Stimulated activated CD8-positive, alpha-beta memory T cell treated with anti-CD3 and anti-CD28 coated beads, Interleukin-7, amount 100 ng/mL, for 4 hours (primary cell): ENCODE results near the gene PCMT1.
"Not testable (repeated sequence)": the region's sequence is repeated elsewhere in the genome, so short reads cannot be mapped to it uniquely, and the experiment has no call there.

ENCODE experiments used
- DNase-seq, 2 donors: peaks; one replicate each; pipeline ENCODE4 v3.0.0-alpha.2; 2020; ENCODE audit warnings: low read depth in 2 of 2

Gene PCMT1

GRCh38 chr6:149820506-149820905 is 71.0 kb downstream of the PCMT1 start:
- no peak for DNase-seq

- no peak for DNase-seq
These were observed 72.0 kb downstream of the PCMT1 start for GRCh38 chr6:149821492-149821891.

GRCh38 chr6:149823013-149823412 is 73.5 kb downstream of the PCMT1 start:
- no peak for DNase-seq

- DNase-seq: no peak
These were observed 75.8 kb downstream of the PCMT1 start for GRCh38 chr6:149825292-149825691.

- no peak for DNase-seq
These were observed 81.3 kb downstream of the PCMT1 start for GRCh38 chr6:149830731-149831307.

DNA sequence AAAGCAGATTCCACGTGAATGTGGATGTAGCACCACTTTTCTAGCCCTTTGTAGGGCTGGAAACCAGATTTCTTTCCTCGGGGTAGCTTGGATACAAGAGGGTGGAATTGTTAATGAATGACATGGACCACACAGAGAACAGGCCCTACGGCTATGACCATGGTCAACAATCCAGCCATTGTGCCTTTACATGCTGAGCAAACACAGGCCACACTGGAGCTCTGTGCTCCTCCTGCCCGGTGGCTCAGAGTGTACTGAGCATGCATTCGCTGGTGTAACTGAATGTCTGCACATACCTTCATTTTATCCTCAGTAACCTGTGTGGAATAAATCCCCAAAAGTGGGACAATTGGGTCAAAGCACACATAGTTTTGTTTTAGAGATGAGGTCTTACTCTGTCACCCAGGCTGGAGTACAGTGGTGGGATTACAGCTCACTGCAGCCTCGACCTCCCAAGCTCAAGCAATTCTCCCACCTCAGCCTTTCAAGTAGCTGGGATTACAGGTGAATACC is 81.8 kb downstream of the PCMT1 start:
- DNase-seq: no peak

DNA sequence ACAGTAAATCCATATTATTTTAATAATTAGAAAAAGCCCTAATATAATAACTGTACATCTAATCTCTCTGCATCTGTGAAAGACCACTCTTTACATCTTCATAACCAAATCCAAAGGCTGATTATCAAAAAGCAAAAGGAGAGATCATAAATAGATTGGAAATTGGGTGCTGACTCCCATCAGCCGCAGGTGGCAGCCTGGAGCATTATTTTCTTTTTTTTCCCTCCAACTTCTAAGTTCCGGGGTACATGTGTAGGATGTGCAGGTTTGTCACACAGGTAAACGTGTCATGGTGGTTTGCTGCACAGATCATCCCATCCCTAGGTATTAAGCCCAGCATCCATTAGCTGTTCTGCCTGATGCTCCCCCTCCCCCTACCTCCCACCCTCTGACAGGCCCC is 84.1 kb downstream of the PCMT1 start:
- no peak for DNase-seq

- DNase-seq: peak; percentile 32 to 60
These were observed 85.3 kb downstream of the PCMT1 start for GRCh38 chr6:149834513-149835481.

GRCh38 chr6:149840345-149841075 is 91.0 kb downstream of the PCMT1 start:
- peak in 1 of 2 donors; percentile 6 for DNase-seq

DNA sequence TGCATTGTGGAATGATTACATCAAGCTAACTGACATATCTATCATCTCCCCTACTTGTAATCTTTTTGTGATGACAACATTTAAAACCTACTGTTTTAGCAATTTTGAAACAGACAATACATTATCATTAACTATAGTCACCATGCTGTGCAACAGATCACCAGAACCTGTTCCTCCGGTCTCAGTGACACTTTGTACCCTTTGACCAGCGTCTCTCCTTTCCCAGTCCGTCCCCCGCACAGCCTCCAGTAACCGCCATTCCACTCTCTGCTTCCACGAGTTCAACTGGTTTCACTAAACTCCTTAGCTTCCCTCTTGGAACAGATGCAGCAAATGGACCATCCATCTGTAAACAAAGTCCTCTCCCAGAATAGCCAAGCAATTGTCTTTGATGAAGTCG is 92.8 kb downstream of the PCMT1 start:
- no peak for DNase-seq

DNA sequence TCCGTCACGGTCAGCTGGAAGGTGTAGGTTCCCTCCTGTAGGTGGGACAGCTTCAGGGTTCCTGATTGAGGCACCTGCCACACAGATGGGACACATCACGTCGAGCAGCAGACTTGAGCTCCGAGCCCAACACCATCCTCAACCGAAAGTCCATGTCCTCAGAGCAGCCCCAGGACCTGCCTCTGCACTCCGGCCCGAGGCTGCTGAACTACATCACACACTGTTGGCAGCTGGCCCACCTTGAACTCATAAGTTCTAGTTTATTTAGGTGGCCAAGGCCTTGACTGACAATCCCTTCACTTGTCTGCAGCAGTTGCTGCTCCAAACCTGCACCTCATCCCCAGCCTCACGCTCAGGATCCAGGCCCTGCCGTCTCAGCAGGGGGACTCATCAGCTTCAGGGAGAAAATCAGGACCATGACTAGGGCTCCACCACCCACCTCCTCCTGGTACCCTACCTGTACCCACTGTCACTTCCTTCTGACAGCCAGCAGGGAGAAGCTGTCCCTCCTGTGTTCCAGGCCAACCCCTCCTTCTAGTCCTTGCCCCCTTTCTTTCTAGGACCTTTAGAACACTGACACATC is 93.6 kb downstream of the PCMT1 start:
- DNase-seq: no peak

DNA sequence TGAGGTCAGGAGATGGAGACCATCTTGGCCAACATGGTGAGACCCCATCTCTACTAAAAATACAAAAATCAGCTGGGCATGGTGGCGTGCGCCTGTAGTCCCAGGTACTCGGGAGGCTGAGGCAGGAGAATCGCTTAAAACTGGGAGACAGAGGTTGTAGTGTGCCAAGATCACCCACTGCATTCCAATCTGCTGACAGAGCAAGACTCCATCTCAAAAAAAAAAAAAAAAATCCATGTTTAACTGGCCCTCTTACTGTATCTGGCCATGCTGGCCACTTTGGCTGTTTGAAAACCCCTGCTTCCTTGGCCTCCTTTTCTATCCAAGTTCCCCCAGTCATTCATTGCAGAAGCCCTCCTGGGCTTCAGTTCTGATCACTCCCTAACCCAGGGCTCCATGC is 94.5 kb downstream of the PCMT1 start:
- DNase-seq: not testable (repeated sequence)

- DNase-seq: no peak
These were observed 94.9 kb downstream of the PCMT1 start for GRCh38 chr6:149844480-149844879.

GRCh38 chr6:149845549-149845948 is 96.0 kb downstream of the PCMT1 start:
- DNase-seq: no peak

DNA sequence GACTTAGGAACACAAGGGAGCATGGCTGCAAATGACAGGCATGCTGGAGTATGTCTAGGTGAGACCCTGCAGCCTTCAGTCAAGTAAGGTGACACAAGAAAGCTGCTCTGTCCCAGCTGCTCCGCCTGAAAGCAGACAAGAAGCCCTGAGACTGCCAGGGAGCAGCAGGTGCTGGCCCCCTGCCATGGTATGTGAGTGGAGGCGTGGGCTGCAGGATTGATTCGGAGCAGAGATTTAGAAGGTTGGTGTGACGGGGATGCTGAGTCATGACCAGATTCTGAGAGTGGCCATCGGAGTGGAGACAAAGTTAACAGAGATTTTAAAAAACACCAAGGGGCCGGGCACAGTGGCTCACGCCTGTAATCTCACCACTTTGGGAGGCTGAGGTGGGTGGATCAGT is 96.8 kb downstream of the PCMT1 start:
- no peak for DNase-seq

DNA sequence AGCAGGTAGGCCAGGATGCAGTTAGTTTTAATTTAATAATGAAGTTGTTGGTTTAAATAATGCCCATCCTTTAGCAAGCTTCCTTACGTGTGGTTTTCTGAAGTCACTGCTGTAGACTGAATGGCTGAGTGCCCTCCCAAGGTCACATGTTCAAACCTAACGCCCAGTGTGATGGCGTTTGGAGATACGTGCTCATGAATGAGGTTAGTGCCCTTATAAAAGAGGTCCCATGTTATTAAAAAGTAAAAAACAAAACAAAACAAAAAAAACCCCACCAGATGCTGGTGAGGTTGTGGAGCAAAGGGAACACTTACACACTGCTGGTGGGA is 98.4 kb downstream of the PCMT1 start:
- DNase-seq: no peak

GRCh38 chr6:149848343-149848742 is 98.8 kb downstream of the PCMT1 start:
- not testable (repeated sequence) for DNase-seq

DNA sequence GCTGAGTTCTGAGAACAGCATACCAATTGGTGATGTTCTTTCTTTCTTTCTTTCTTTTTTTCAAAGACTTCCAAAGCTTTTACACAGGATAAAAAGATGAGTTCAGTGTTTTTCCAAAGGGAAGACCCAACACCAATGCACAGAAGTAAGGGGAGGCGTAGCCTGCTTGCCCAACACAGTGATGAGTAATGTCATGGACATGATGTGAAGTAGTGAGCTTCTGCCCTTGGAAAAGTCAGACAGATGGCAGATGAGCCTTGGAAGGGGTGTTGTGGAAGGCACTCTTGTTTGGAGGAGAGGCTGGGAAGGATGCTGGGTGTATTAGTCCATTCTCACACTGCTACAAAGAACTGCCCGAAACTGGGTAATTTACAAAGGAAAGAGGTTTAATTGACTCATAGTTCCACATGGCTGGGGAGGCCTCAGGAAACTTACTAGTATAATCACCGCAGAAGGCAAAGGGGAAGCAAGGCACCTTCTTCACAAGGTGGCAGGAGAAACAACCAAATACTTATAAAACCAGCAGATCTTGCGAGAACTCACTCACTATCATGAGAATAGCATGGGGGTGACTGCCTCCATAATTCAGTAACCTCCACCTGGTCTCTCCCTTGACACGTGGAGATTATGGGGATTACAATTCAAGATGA is 102.0 kb downstream of the PCMT1 start:
- no peak for DNase-seq

DNA sequence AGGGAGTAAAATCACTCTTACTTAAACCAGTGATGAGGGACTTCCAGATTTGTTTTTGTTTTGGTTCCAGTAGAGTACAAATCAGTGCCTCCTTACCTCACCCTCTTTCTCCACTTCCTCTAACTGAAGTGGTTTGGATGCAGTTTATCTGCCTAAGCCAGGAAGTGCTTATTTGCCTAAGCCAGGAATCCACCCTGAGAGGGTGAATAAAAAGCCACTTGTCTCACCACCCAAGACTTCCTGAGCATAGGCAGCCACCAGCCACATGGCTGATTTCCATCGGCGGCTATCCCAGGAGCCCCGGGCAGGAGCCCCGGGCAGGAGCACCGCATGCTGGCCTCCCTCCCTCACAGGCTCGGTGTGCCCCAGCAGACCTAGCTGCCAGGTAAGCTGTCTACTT is 102.6 kb downstream of the PCMT1 start:
- DNase-seq: no peak

DNA sequence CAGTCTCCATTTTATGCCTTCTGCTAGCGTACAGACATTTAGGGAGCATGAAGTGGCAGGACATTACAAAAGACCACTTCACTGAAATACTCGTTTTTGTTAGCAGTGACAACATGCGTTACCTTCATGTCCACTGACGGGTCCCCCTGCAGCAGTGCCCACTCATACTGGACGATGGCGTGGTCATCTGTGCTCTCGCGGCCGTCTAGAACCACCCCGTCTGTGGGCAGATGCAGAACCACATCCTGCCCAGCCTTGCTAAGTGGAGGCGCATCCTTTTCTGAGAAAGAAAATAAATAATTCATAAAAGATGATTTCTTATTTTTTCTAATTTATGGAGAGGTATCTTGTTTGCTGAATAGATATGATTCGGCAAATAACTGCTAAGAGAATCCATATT is 103.3 kb downstream of the PCMT1 start:
- no peak for DNase-seq

- not testable (repeated sequence) for DNase-seq
These were observed 104.5 kb downstream of the PCMT1 start for GRCh38 chr6:149854017-149854416.

GRCh38 chr6:149854532-149854931 is 105.0 kb downstream of the PCMT1 start:
- DNase-seq: no peak
